HepG2 (cell line): Measurements from ENCODE around the gene CAD.

Experiments used
- CREM ChIP-seq, 2 experiments: sonication (generic) in 1 of 2; formaldehyde crosslinking in 1 of 2; IDR thresholded peaks; 2 replicates each; pipeline versions ENCODE4 v1.4.0 to v1.6.1; 2016 to 2020; ENCODE audit warnings: antibody characterized with exemption in 1 of 2, mild to moderate bottlenecking in 1 of 2, missing genetic modification reagents in 1 of 2
- CTCF ChIP-seq: sonication (generic); formaldehyde crosslinking; IDR thresholded peaks from 2 replicates; pipeline ENCODE4 v1.5.0; 2020; ENCODE audit warnings: mild to moderate bottlenecking, missing genetic modification reagents, moderate library complexity
- EHMT2 ChIP-seq: fragments of 200-600 bp; sonication (generic); IDR thresholded peaks from 2 replicates; pipeline ENCODE4 v1.7.0; 2017; ENCODE audit warnings: antibody characterized with exemption, low read depth, low read length, borderline replicate concordance
- HNRNPK ChIP-seq: fragments of 200-400 bp; formaldehyde crosslinking; IDR thresholded peaks from 2 replicates; pipeline ENCODE4 v1.6.1; 2018; ENCODE audit warnings: low read length, low read depth, moderate library complexity, mild to moderate bottlenecking; ENCODE audit not compliant: poor library complexity, severe bottlenecking
- NR2C2 ChIP-seq: sonication (generic); formaldehyde crosslinking; IDR thresholded peaks from 2 replicates; pipeline ENCODE4 v1.4.0; 2020; ENCODE audit warnings: missing genetic modification reagents, mild to moderate bottlenecking, moderate library complexity, borderline replicate concordance
- PAX8 ChIP-seq: sonication (generic); formaldehyde crosslinking; IDR thresholded peaks from 2 replicates; pipeline ENCODE4 v1.8.0; 2022; ENCODE audit warnings: mild to moderate bottlenecking, missing genetic modification reagents, borderline replicate concordance
- PHF20 ChIP-seq: sonication (generic); formaldehyde crosslinking; IDR thresholded peaks from 2 replicates; pipeline ENCODE4 v1.5.0; 2020; ENCODE audit warnings: mild to moderate bottlenecking, missing genetic modification reagents
- POLR2A ChIP-seq, 2 experiments: IDR thresholded peaks; 2 replicates each; pipeline ENCODE4 v1.6.1; 2011; ENCODE audit warnings: low read depth in 2 of 2, low read length in 2 of 2, mild to moderate bottlenecking in 1 of 2, moderate library complexity in 1 of 2; ENCODE audit not compliant: insufficient read depth in 1 of 2
- SRF ChIP-seq: IDR thresholded peaks from 2 replicates; pipeline ENCODE4 v1.6.1; 2011; ENCODE audit warnings: mild to moderate bottlenecking, low read depth, low read length, moderate library complexity
- TAF15 ChIP-seq: fragments of 200-400 bp; formaldehyde crosslinking; IDR thresholded peaks from one replicate; pipeline ENCODE4 v1.6.1; 2018; ENCODE audit warnings: mild to moderate bottlenecking, low read depth, low read length; ENCODE audit not compliant: poor library complexity, severe bottlenecking
- TP53 ChIP-seq: sonication (generic); formaldehyde crosslinking; conservative IDR thresholded peaks from 2 replicates; pipeline ENCODE4 v1.4.0; 2020; ENCODE audit warnings: missing genetic modification reagents
- YEATS4 ChIP-seq: sonication (generic); formaldehyde crosslinking; IDR thresholded peaks from 2 replicates; pipeline ENCODE4 v1.4.0; 2020; ENCODE audit warnings: missing genetic modification reagents, borderline replicate concordance
- ZNF142 ChIP-seq: sonication (generic); formaldehyde crosslinking; IDR thresholded peaks from 2 replicates; pipeline ENCODE4 v1.4.0; 2020; ENCODE audit warnings: missing genetic modification reagents
- ZNF574 ChIP-seq: sonication (generic); formaldehyde crosslinking; IDR thresholded peaks from 2 replicates; pipeline ENCODE4 v1.4.0; 2020; ENCODE audit warnings: missing genetic modification reagents

GRCh38 chr2:27185331-27186026, 31.7 kb upstream of the CAD start:
- TF ChIP-seq TAF15 (no peak), TP53 (CRISPR knock-in tag) (no peak), SRF (no peak), HNRNPK (no peak), PAX8 (CRISPR knock-in tag) (no peak), NR2C2 (CRISPR knock-in tag) (no peak), CTCF (no peak), PHF20 (CRISPR knock-in tag) (no peak), ZNF142 (no peak), POLR2A (IDR thresholded peaks at IDR 0.05; ENCODE audit: insufficient read depth in 1 of 2, low read depth in 2 of 2, low read length in 2 of 2) (no peak; a peak in 1 of 4 replicates), EHMT2 (no peak), CREM (IDR thresholded peaks at IDR 0.05) (no peak), CREM (CRISPR knock-in tag; IDR thresholded peaks at IDR 0.05) (no peak), ZNF574 (CRISPR knock-in tag) (peak; percentile 48; the same call in 1 of the 2 replicates), YEATS4 (no peak)
